GM23338 (cell line): ENCODE measurements around the gene CDK10. TPM values are rescaled to one million over a fixed set of nuclear protein-coding genes. Genes with fewer than 3 reads are reported as not detected.

Experiments used
- ATAC-seq: fragments of 200-7000 bp; cut with Tn5 transposase; 3 replicates; pipeline ENCODE4 v1.9.1; 2020
- DNase-seq: peaks from one replicate; pipeline ENCODE4 v3.0.0-alpha.2; 2015; ENCODE audit warnings: low spot score
- H2AFZ ChIP-seq: fragments of 200-600 bp; sonication (generic); 2 replicates; pipeline ENCODE4 v1.8.0; 2016; ENCODE audit warnings: antibody characterized with exemption, mild to moderate bottlenecking, moderate library complexity
- H3F3A ChIP-seq: fragments of 200-600 bp; sonication (generic); replicated peaks from 2 replicates; pipeline ENCODE4 v1.8.0; 2017; ENCODE audit warnings: antibody characterized with exemption, mixed run types, low read depth
- H3K27ac ChIP-seq: fragments of 200-600 bp; sonication (generic); 2 replicates; pipeline ENCODE4 v1.6.1; 2016; ENCODE audit warnings: low read depth
- H3K27me3 ChIP-seq: fragments of 200-600 bp; sonication (generic); 2 replicates; pipeline ENCODE4 v1.8.0; 2016; ENCODE audit warnings: mild to moderate bottlenecking, mixed run types, moderate library complexity; ENCODE audit not compliant: insufficient read depth
- H3K36me3 ChIP-seq: fragments of 200-600 bp; sonication (generic); 2 replicates; pipeline ENCODE4 v1.8.0; 2016; ENCODE audit warnings: mild to moderate bottlenecking; ENCODE audit not compliant: insufficient read depth
- H3K4me1 ChIP-seq: fragments of 200-600 bp; sonication (generic); 2 replicates; pipeline ENCODE4 v1.8.0; 2016; ENCODE audit warnings: mild to moderate bottlenecking, moderate library complexity; ENCODE audit not compliant: insufficient read depth
- H3K4me2 ChIP-seq: fragments of 200-600 bp; sonication (generic); 2 replicates; pipeline ENCODE4 v1.7.1; 2017; ENCODE audit warnings: mixed run types
- H3K4me3 ChIP-seq: fragments of 200-600 bp; sonication (generic); 2 replicates; pipeline ENCODE4 v1.6.1; 2016; ENCODE audit warnings: mixed run types
- H3K79me2 ChIP-seq: fragments of 200-600 bp; sonication (generic); replicated peaks from 2 replicates; pipeline ENCODE4 v1.8.0; 2017; ENCODE audit warnings: mild to moderate bottlenecking; ENCODE audit not compliant: insufficient read depth
- H3K9me2 ChIP-seq: fragments of 200-600 bp; sonication (generic); 2 replicates; pipeline ENCODE4 v1.8.0; 2017; ENCODE audit not compliant: insufficient read depth
- H4K20me1 ChIP-seq: fragments of 200-600 bp; sonication (generic); replicated peaks from 2 replicates; pipeline ENCODE4 v1.8.0; 2017; ENCODE audit warnings: mild to moderate bottlenecking; ENCODE audit not compliant: insufficient read depth
- H3K27ac Mint-ChIP-seq: 2 replicates; pipeline ENCODE4 v1.8.0; 2020; ENCODE audit warnings: inconsistent platforms, mild to moderate bottlenecking, moderate library complexity, mixed read lengths
- H3K27me3 Mint-ChIP-seq: 3 replicates; pipeline ENCODE4 v1.8.0; 2022; ENCODE audit warnings: low read depth, mild to moderate bottlenecking, moderate library complexity, mixed read lengths, inconsistent platforms; ENCODE audit not compliant: insufficient read depth, poor library complexity
- H3K36me3 Mint-ChIP-seq: 3 replicates; pipeline ENCODE4 v1.8.0; 2021; ENCODE audit warnings: low read depth, mild to moderate bottlenecking, inconsistent platforms, moderate library complexity, mixed read lengths
- H3K4me1 Mint-ChIP-seq: 3 replicates; pipeline ENCODE4 v1.8.0; 2020; ENCODE audit warnings: mild to moderate bottlenecking, inconsistent platforms, mixed read lengths
- H3K4me3 Mint-ChIP-seq: 3 replicates; pipeline ENCODE4 v1.8.0; 2021; ENCODE audit warnings: moderate library complexity, mild to moderate bottlenecking, inconsistent platforms, mixed read lengths
- H3K9me3 Mint-ChIP-seq: 3 replicates; pipeline ENCODE4 v1.8.0; 2020; ENCODE audit warnings: moderate library complexity, mild to moderate bottlenecking, inconsistent platforms, mixed read lengths
- CREB1 ChIP-seq: fragments of 250-450 bp; sonication (Bioruptor Pico); IDR thresholded peaks from 2 replicates; pipeline ENCODE4 v1.5.0; 2020; ENCODE audit warnings: low read depth, mild to moderate bottlenecking, moderate library complexity
- EZH2 ChIP-seq: fragments of 200-600 bp; sonication (generic); IDR thresholded peaks from one replicate; pipeline ENCODE4 v1.8.0; 2017; ENCODE audit warnings: antibody characterized with exemption, mild to moderate bottlenecking, low read depth; ENCODE audit not compliant: unreplicated experiment
- NANOG ChIP-seq: IDR thresholded peaks from 2 replicates; pipeline ENCODE4 v1.6.1; 2016; ENCODE audit warnings: antibody characterized with exemption, borderline replicate concordance
- POLR2AphosphoS5 ChIP-seq: IDR thresholded peaks from 2 replicates; pipeline ENCODE4 v1.6.1; 2016; ENCODE audit warnings: antibody characterized with exemption, low read depth
- ZNF114 ChIP-seq: fragments of 250-450 bp; sonication (Bioruptor Pico); IDR thresholded peaks from 2 replicates; pipeline ENCODE4 v1.5.0; 2020; ENCODE audit warnings: mild to moderate bottlenecking, moderate library complexity
- ZNF331 ChIP-seq: fragments of 250-450 bp; sonication (Bioruptor Pico); IDR thresholded peaks from 2 replicates; pipeline ENCODE4 v1.5.0; 2020; ENCODE audit warnings: low read depth, mild to moderate bottlenecking, moderate library complexity
- polyA plus RNA-seq: library from polyadenylated mRNA; unstranded; fragments of >200 nt; fragmentation: Nextera tagmentation; extraction: Ambion mirVana; gene quantifications from 2 replicates; pipeline ENCODE4 v1.2.1, GENCODE V29; 2016
- total RNA-seq: library from RNA; depleted of rRNA; stranded (reverse); fragments of >200 nt; shearing (Covaris generic); gene quantifications from 2 replicates; pipeline ENCODE4 v1.2.3, GENCODE V29; 2014
- TF ChIP-seq, protein P1 (sequence below): IDR thresholded peaks from 2 replicates; pipeline ENCODE4 v1.6.1; 2016; ENCODE audit warnings: antibody characterized with exemption
- TF ChIP-seq, protein P2 (sequence below): IDR thresholded peaks from one replicate; pipeline ENCODE4 v1.6.1; 2018; ENCODE audit warnings: antibody characterized with exemption; ENCODE audit not compliant: unreplicated experiment
- TF ChIP-seq, protein P3 (sequence below): fragments of 250-450 bp; sonication (Bioruptor Pico); IDR thresholded peaks from 2 replicates; pipeline ENCODE4 v1.5.0; 2020; ENCODE audit warnings: mild to moderate bottlenecking, moderate library complexity

Gene CDK10
- total and polyA plus RNA-seq, 2 experiments from 2014 or later, result 64.6 to 88.0 TPM

DNA sequence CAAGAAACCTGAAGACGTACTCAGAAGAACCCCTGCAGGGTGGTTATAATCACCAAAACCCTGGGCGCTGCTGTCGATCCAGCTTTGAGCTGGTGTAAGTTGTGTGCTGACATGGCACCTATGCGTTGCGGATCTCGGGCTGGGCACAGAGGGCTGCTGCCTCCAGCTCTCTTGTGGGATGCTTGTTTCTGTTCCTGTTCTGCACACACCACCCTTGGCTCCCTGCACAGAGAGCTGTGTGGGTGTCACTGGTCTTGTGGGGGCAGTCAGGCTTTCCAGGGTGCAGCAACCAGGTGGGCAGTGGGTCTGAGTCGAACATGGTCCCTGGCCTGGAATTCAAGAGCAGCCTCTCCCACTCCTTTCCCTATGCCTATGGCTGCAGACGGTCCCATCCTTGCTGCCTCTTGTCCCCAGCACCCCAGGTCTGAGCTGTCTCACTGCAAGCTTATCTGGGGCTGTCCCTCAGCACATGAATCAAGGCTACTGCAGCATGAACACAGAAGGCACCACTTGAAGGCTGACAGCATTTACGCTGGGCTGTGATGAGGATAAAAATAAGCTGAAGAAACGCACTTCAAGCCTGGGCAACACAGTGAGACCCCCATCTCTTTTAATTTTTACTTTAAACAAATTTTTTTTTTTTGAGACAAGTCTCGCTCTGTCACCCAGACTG lies 55.0 kb downstream of the CDK10 start:
- Mint-ChIP-seq H3K27ac (no peak overlapping the region), H3K4me3 (no peak overlapping the region), H3K27me3 (peaks cover 4% of the 10 kb centered on the region), H3K9me3 (no peaks in the 10 kb centered on the region), H3K4me1 (no peaks in the 10 kb centered on the region), H3K36me3 (peaks cover 80% of the 10 kb centered on the region)
- Histone ChIP-seq H3K4me2 (no peak overlapping the region), H3F3A (peaks cover 6% of the 10 kb centered on the region; the same call in 1 of the 2 replicates), H3K27ac (no peak overlapping the region), H3K36me3 (peaks cover 29% of the 10 kb centered on the region; the same call in 1 of the 2 replicates), H2AFZ (no peak overlapping the region), H3K79me2 (no peaks in the 10 kb centered on the region), H4K20me1 (peaks cover 4% of the 10 kb centered on the region; the same call in 1 of the 2 replicates), H3K4me1 (no peaks in the 10 kb centered on the region), H3K27me3 (no peaks in the 10 kb centered on the region), H3K9me2 (no peaks in the 10 kb centered on the region), H3K4me3 (no peak overlapping the region)
- ATAC-seq (no peak), DNase-seq (no peak)
- no peak for TF ChIP-seq NANOG
- no peak for TF ChIP-seq CREB1 (CRISPR knock-in tag)
- TF ChIP-seq ZNF114 (CRISPR knock-in tag), result no peak
- TF ChIP-seq, protein P1, sequence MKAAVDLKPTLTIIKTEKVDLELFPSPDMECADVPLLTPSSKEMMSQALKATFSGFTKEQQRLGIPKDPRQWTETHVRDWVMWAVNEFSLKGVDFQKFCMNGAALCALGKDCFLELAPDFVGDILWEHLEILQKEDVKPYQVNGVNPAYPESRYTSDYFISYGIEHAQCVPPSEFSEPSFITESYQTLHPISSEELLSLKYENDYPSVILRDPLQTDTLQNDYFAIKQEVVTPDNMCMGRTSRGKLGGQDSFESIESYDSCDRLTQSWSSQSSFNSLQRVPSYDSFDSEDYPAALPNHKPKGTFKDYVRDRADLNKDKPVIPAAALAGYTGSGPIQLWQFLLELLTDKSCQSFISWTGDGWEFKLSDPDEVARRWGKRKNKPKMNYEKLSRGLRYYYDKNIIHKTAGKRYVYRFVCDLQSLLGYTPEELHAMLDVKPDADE, result no peak
- TF ChIP-seq ZNF331 (CRISPR knock-in tag), result no peak
- TF ChIP-seq, protein P2, sequence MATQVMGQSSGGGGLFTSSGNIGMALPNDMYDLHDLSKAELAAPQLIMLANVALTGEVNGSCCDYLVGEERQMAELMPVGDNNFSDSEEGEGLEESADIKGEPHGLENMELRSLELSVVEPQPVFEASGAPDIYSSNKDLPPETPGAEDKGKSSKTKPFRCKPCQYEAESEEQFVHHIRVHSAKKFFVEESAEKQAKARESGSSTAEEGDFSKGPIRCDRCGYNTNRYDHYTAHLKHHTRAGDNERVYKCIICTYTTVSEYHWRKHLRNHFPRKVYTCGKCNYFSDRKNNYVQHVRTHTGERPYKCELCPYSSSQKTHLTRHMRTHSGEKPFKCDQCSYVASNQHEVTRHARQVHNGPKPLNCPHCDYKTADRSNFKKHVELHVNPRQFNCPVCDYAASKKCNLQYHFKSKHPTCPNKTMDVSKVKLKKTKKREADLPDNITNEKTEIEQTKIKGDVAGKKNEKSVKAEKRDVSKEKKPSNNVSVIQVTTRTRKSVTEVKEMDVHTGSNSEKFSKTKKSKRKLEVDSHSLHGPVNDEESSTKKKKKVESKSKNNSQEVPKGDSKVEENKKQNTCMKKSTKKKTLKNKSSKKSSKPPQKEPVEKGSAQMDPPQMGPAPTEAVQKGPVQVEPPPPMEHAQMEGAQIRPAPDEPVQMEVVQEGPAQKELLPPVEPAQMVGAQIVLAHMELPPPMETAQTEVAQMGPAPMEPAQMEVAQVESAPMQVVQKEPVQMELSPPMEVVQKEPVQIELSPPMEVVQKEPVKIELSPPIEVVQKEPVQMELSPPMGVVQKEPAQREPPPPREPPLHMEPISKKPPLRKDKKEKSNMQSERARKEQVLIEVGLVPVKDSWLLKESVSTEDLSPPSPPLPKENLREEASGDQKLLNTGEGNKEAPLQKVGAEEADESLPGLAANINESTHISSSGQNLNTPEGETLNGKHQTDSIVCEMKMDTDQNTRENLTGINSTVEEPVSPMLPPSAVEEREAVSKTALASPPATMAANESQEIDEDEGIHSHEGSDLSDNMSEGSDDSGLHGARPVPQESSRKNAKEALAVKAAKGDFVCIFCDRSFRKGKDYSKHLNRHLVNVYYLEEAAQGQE, result no peak
- TF ChIP-seq EZH2, result no peak

DNA sequence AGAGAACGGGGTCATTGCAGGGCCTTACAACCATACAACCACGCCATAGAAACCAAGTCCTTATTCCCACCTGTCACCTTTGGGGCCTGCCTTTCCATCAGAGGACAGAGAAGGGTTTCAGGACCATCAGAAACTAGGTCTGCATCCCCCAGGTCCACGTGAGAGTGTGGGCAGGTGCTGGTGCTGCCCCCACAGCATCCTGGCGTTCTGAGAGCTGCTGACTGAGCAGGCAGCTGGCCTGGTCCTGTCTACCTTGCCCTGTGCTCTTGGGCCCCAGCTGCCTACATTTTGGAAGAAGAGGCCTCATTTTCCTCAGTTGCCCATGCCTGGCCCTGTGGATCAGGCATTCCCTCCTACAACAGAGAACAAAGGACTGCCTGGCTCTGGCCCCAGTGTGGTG lies 56.5 kb downstream of the CDK10 start:
- Histone ChIP-seq H3K9me2 (no peaks in the 10 kb centered on the region), H3K4me2 (no peak overlapping the region), H3K4me1 (no peaks in the 10 kb centered on the region), H3K27ac (no peak overlapping the region), H3K36me3 (peaks cover 33% of the 10 kb centered on the region; the same call in 1 of the 2 replicates), H3K4me3 (no peak overlapping the region), H3K79me2 (no peaks in the 10 kb centered on the region), H2AFZ (no peak overlapping the region), H3F3A (peaks cover 3% of the 10 kb centered on the region; the same call in 1 of the 2 replicates), H3K27me3 (no peaks in the 10 kb centered on the region), H4K20me1 (peaks cover 4% of the 10 kb centered on the region; the same call in 1 of the 2 replicates)
- Mint-ChIP-seq H3K36me3 (peaks cover 75% of the 10 kb centered on the region), H3K9me3 (no peaks in the 10 kb centered on the region), H3K27me3 (peaks cover 7% of the 10 kb centered on the region), H3K4me1 (no peaks in the 10 kb centered on the region), H3K4me3 (no peak overlapping the region), H3K27ac (no peak overlapping the region)
- ATAC-seq, result no peak
- no peak for DNase-seq
- TF ChIP-seq POLR2AphosphoS5, result no peak
- TF ChIP-seq ZNF331 (CRISPR knock-in tag), result no peak
- TF ChIP-seq, protein P3, sequence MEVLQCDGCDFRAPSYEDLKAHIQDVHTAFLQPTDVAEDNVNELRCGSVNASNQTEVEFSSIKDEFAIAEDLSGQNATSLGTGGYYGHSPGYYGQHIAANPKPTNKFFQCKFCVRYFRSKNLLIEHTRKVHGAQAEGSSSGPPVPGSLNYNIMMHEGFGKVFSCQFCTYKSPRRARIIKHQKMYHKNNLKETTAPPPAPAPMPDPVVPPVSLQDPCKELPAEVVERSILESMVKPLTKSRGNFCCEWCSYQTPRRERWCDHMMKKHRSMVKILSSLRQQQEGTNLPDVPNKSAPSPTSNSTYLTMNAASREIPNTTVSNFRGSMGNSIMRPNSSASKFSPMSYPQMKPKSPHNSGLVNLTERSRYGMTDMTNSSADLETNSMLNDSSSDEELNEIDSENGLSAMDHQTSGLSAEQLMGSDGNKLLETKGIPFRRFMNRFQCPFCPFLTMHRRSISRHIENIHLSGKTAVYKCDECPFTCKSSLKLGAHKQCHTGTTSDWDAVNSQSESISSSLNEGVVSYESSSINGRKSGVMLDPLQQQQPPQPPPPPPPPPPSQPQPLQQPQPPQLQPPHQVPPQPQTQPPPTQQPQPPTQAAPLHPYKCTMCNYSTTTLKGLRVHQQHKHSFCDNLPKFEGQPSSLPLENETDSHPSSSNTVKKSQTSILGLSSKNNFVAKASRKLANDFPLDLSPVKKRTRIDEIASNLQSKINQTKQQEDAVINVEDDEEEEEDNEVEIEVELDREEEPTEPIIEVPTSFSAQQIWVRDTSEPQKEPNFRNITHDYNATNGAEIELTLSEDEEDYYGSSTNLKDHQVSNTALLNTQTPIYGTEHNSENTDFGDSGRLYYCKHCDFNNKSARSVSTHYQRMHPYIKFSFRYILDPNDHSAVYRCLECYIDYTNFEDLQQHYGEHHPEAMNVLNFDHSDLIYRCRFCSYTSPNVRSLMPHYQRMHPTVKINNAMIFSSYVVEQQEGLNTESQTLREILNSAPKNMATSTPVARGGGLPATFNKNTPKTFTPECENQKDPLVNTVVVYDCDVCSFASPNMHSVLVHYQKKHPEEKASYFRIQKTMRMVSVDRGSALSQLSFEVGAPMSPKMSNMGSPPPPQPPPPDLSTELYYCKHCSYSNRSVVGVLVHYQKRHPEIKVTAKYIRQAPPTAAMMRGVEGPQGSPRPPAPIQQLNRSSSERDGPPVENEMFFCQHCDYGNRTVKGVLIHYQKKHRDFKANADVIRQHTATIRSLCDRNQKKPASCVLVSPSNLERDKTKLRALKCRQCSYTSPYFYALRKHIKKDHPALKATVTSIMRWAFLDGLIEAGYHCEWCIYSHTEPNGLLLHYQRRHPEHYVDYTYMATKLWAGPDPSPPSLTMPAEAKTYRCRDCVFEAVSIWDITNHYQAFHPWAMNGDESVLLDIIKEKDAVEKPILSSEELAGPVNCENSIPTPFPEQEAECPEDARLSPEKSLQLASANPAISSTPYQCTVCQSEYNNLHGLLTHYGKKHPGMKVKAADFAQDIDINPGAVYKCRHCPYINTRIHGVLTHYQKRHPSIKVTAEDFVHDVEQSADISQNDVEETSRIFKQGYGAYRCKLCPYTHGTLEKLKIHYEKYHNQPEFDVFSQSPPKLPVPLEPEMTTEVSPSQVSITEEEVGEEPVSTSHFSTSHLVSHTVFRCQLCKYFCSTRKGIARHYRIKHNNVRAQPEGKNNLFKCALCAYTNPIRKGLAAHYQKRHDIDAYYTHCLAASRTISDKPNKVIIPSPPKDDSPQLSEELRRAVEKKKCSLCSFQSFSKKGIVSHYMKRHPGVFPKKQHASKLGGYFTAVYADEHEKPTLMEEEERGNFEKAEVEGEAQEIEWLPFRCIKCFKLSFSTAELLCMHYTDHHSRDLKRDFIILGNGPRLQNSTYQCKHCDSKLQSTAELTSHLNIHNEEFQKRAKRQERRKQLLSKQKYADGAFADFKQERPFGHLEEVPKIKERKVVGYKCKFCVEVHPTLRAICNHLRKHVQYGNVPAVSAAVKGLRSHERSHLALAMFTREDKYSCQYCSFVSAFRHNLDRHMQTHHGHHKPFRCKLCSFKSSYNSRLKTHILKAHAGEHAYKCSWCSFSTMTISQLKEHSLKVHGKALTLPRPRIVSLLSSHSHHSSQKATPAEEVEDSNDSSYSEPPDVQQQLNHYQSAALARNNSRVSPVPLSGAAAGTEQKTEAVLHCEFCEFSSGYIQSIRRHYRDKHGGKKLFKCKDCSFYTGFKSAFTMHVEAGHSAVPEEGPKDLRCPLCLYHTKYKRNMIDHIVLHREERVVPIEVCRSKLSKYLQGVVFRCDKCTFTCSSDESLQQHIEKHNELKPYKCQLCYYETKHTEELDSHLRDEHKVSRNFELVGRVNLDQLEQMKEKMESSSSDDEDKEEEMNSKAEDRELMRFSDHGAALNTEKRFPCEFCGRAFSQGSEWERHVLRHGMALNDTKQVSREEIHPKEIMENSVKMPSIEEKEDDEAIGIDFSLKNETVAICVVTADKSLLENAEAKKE (CRISPR knock-in tag), result no peak
- TF ChIP-seq ZNF114 (CRISPR knock-in tag), result no peak
